HCT116 (cell line): ENCODE data around the gene ZNF148. TPM values are rescaled to one million over a fixed set of nuclear protein-coding genes. Genes with fewer than 3 reads are reported as not detected.

ENCODE experiments used
- ATAC-seq: fragments of 200-7000 bp; cut with Tn5 transposase; 2 replicates; pipeline ENCODE4 v1.9.1; 2020; ENCODE audit warnings: mild to moderate bottlenecking, moderate library complexity
- BruUV-seq: library from RNA; stranded (reverse); fragments of 400-500 nt; replicated peaks from 2 replicates; lab custom pipeline; 2021; lab: Mats Ljungman, UMichigan
- CTCF ChIA-PET: fragments of 300-600 bp; sonication (Branson Sonifier 250); formaldehyde crosslinking; loops from one replicate; lab custom pipeline; 2021; ENCODE audit warnings: antibody characterized with exemption; lab: Charles Lee
- POLR2A ChIA-PET: fragments of 300-600, 350-600 bp; sonication (Branson Sonifier 250); formaldehyde crosslinking; loops from one replicate; lab custom pipeline; 2021; ENCODE audit warnings: antibody characterized with exemption; lab: Charles Lee
- RAD21 ChIA-PET, 2 experiments: fragments of 300-600 bp; sonication (Branson Sonifier 250); formaldehyde crosslinking; loops; one replicate each; lab custom pipeline; 2023; ENCODE audit warnings: low total read pairs in 2 of 2; ENCODE audit not compliant: uncharacterized antibody in 2 of 2, unreplicated experiment in 2 of 2, low non-redundant PET in 1 of 2; lab: Charles Lee
- DNase-seq: peaks from one replicate; pipeline ENCODE4 v3.0.0-alpha.2; 2010; ENCODE audit warnings: low read depth, low spot score
- H2AFZ ChIP-seq: fragments of 200-600 bp; shearing (Covaris generic), sonication (generic); 2 replicates; pipeline ENCODE4 v1.6.1; 2017; ENCODE audit warnings: low read depth, mixed run types, mixed read lengths, antibody characterized with exemption, low read length; ENCODE audit not compliant: poor library complexity, severe bottlenecking
- H3K27ac ChIP-seq: 2 replicates; pipeline ENCODE4 v1.5.1; 2012; ENCODE audit warnings: low read depth, low read length
- H3K27me3 ChIP-seq: fragments of 200-600 bp; sonication (generic); 2 replicates; pipeline ENCODE4 v1.6.1; 2016; ENCODE audit warnings: mixed run types, low read length, mixed read lengths; ENCODE audit not compliant: insufficient read depth
- H3K36me3 ChIP-seq, 2 experiments: fragments of 200-500 bp in 1 of 2; fragments of 200-600 bp in 1 of 2; sonication (Bioruptor generic) in 1 of 2; sonication (generic) in 1 of 2; 2 replicates each; pipeline versions ENCODE4 v1.5.1 to v1.6.1; 2014 to 2016; ENCODE audit warnings: low read length in 2 of 2, inconsistent platforms in 1 of 2, mixed read lengths in 1 of 2, mixed run types in 1 of 2; ENCODE audit not compliant: insufficient read depth in 2 of 2, control insufficient read depth in 1 of 2
- H3K4me1 ChIP-seq, 2 experiments: fragments of 200-600 bp in 1 of 2; sonication (generic) in 1 of 2; 2 replicates each; pipeline versions ENCODE4 v1.5.1 to v1.6.1; 2012 to 2017; ENCODE audit warnings: low read length in 2 of 2, inconsistent platforms in 1 of 2, mild to moderate bottlenecking in 1 of 2, mixed read lengths in 1 of 2, mixed run types in 1 of 2, moderate library complexity in 1 of 2; ENCODE audit not compliant: insufficient read depth in 2 of 2, control insufficient read depth in 1 of 2
- H3K4me2 ChIP-seq: fragments of 200-600 bp; sonication (generic); 2 replicates; pipeline ENCODE4 v1.6.1; 2017; ENCODE audit warnings: mixed run types, low read length, mixed read lengths
- H3K4me3 ChIP-seq, 2 experiments: fragments of 200-600 bp in 1 of 2; sonication (generic) in 1 of 2; replicated peaks in 1 of 2; 2 replicates each; pipeline ENCODE4 v1.5.1; 2011 to 2016; ENCODE audit warnings: low read length in 2 of 2, control low read depth in 1 of 2, low read depth in 1 of 2, mild to moderate bottlenecking in 1 of 2, mixed read lengths in 1 of 2, mixed run types in 1 of 2
- H3K79me2 ChIP-seq: fragments of 200-600 bp; sonication (generic); 2 replicates; pipeline ENCODE4 v1.6.1; 2017; ENCODE audit warnings: mild to moderate bottlenecking, mixed run types, low read length, moderate library complexity, mixed read lengths; ENCODE audit not compliant: insufficient read depth
- H3K9ac ChIP-seq: fragments of 200-600 bp; sonication (generic); 2 replicates; pipeline ENCODE4 v1.6.1; 2016; ENCODE audit warnings: low read length, mixed read lengths
- H3K9me2 ChIP-seq: fragments of 200-600 bp; sonication (generic), shearing (Covaris generic); 2 replicates; pipeline ENCODE4 v1.6.1; 2017; ENCODE audit warnings: mixed run types, mild to moderate bottlenecking, moderate library complexity; ENCODE audit not compliant: insufficient read depth
- H3K9me3 ChIP-seq, 2 experiments: fragments of 200-500 bp in 1 of 2; fragments of 200-600 bp in 1 of 2; sonication (Bioruptor generic) in 1 of 2; sonication (generic) in 1 of 2; 2 replicates each; pipeline ENCODE4 v1.6.1; 2014 to 2017; ENCODE audit warnings: low read length in 2 of 2, mixed read lengths in 2 of 2, inconsistent platforms in 1 of 2, low read depth in 1 of 2, mild to moderate bottlenecking in 1 of 2, mixed run types in 1 of 2, moderate library complexity in 1 of 2; ENCODE audit not compliant: control insufficient read depth in 1 of 2, insufficient read depth in 1 of 2
- H4K20me1 ChIP-seq: fragments of 200-600 bp; sonication (generic), shearing (Covaris generic); 2 replicates; pipeline ENCODE4 v1.6.1; 2017; ENCODE audit warnings: mixed run types, mild to moderate bottlenecking, moderate library complexity; ENCODE audit not compliant: insufficient read depth
- CEBPB ChIP-seq: IDR thresholded peaks from 2 replicates; pipeline ENCODE4 v1.6.1; 2012; ENCODE audit warnings: low read depth
- POLR2A ChIP-seq: IDR thresholded peaks from 2 replicates; pipeline ENCODE4 v1.7.0; 2011; ENCODE audit warnings: borderline replicate concordance; ENCODE audit not compliant: insufficient read depth, insufficient read length; ENCODE audit errors: extremely low read depth
- POLR2AphosphoS5 ChIP-seq: IDR thresholded peaks from 2 replicates; pipeline ENCODE4 v1.6.1; 2011; ENCODE audit warnings: mild to moderate bottlenecking, low read depth, low read length, moderate library complexity
- SIN3A ChIP-seq: IDR thresholded peaks from 2 replicates; pipeline ENCODE4 v1.6.1; 2012; ENCODE audit warnings: low read depth
- SRF ChIP-seq: IDR thresholded peaks from 2 replicates; pipeline ENCODE4 v1.6.1; 2012; ENCODE audit warnings: low read depth
- TCF7L2 ChIP-seq: IDR thresholded peaks from 2 replicates; pipeline ENCODE4 v1.7.0; 2011; ENCODE audit warnings: borderline replicate concordance, inconsistent platforms; ENCODE audit not compliant: insufficient read depth, insufficient read length; ENCODE audit errors: extremely low read depth
- intact Hi-C: fragments of 100-400 bp; cut with micrococcal nuclease; formaldehyde crosslinking; loops from 2 replicates; pipeline ENCODE4 v1.10.0; 2022
- total RNA-seq: library from RNA; stranded (reverse); gene quantifications from one replicate; pipeline ENCODE4 v1.2.1, GENCODE V29; 2021; ENCODE audit not compliant: unreplicated experiment
- TF ChIP-seq, protein P1 (sequence below): IDR thresholded peaks from 2 replicates; pipeline ENCODE4 v1.6.1; 2011; ENCODE audit warnings: mild to moderate bottlenecking, low read length, moderate library complexity; ENCODE audit not compliant: insufficient replicate concordance; ENCODE audit errors: extremely low read depth
- TF ChIP-seq, protein P2 (sequence below), 3 experiments: fragments of 200-600 bp in 1 of 3; sonication (generic) in 1 of 3; IDR thresholded peaks in 2 of 3; conservative IDR thresholded peaks in 1 of 3; 2 replicates each; pipeline ENCODE4 v1.5.1; 2012 to 2017; ENCODE audit warnings: low read depth in 2 of 3, low read length in 2 of 3, antibody characterized with exemption in 1 of 3, borderline replicate concordance in 1 of 3, control low read depth in 1 of 3, mild to moderate bottlenecking in 1 of 3, mixed read lengths in 1 of 3, mixed run types in 1 of 3, moderate library complexity in 1 of 3; ENCODE audit not compliant: insufficient read depth in 1 of 3

The ZNF148 gene
- total RNA-seq, 1 experiment from 2014 or later: 35.0 TPM

DNA sequence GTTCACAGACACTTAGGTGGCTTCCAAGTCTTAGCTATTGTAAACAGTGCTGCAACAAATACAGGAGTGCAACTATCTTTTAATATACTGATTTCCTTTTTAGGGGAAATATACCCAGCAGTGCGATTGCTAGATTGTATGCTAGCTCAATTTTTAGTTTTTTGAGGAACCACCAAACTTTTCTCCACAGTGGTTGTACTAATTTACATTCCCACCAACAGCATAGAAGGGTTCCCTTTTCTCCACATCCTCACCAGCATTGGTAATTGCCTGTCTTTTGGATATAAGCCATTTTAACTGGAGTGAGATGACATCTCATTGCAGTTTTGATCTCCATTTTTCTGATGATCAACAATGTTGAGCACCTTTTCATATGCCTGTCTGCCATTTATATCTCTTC, 58.9 kb downstream of the ZNF148 start (continued):
- TF ChIP-seq, protein P1, sequence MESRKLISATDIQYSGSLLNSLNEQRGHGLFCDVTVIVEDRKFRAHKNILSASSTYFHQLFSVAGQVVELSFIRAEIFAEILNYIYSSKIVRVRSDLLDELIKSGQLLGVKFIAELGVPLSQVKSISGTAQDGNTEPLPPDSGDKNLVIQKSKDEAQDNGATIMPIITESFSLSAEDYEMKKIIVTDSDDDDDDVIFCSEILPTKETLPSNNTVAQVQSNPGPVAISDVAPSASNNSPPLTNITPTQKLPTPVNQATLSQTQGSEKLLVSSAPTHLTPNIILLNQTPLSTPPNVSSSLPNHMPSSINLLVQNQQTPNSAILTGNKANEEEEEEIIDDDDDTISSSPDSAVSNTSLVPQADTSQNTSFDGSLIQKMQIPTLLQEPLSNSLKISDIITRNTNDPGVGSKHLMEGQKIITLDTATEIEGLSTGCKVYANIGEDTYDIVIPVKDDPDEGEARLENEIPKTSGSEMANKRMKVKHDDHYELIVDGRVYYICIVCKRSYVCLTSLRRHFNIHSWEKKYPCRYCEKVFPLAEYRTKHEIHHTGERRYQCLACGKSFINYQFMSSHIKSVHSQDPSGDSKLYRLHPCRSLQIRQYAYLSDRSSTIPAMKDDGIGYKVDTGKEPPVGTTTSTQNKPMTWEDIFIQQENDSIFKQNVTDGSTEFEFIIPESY: no peak
- TF ChIP-seq SIN3A: no peak
- TF ChIP-seq, protein P2, sequence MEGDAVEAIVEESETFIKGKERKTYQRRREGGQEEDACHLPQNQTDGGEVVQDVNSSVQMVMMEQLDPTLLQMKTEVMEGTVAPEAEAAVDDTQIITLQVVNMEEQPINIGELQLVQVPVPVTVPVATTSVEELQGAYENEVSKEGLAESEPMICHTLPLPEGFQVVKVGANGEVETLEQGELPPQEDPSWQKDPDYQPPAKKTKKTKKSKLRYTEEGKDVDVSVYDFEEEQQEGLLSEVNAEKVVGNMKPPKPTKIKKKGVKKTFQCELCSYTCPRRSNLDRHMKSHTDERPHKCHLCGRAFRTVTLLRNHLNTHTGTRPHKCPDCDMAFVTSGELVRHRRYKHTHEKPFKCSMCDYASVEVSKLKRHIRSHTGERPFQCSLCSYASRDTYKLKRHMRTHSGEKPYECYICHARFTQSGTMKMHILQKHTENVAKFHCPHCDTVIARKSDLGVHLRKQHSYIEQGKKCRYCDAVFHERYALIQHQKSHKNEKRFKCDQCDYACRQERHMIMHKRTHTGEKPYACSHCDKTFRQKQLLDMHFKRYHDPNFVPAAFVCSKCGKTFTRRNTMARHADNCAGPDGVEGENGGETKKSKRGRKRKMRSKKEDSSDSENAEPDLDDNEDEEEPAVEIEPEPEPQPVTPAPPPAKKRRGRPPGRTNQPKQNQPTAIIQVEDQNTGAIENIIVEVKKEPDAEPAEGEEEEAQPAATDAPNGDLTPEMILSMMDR (IDR thresholded peaks at IDR 0.05 in 2 of 3, conservative IDR thresholded peaks at IDR 0.05 in 1 of 3; ENCODE audit: borderline replicate concordance in 1 of 3, insufficient read depth in 1 of 3, low read depth in 2 of 3, low read length in 2 of 3): no peak
- no peak for TF ChIP-seq SRF
- no peak for TF ChIP-seq TCF7L2
- TF ChIP-seq POLR2AphosphoS5: no peak

DNA sequence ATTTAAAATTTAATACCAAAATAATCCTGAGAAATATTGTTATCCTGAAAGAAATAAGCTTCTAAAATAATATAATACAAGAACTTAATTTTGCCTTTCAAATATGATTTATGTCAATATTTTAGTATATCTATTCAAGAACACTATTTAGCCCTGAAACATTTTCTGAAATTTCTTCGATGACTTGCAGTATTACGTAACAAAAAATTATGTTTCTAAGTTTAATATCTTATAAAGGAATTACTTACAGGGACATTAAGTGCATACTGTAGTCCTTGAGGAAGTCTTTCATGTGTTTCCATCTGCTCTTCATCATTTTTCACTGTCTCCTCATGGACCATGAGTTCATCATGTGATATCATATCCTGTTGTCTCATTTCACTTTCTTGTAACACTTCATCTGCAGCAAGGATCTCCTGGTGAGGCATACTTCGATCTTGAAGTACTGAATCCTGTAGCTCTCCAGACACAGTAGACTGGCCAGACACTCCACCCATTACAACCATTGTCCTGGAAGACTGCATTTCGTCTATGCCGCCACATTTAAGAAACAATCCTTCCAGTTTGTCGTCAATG, 62.0 kb downstream of the ZNF148 start:
- Histone ChIP-seq H4K20me1 (0 out of 2 replicates have a peak, but pooled peaks cover 3% of the 10 kb centered on the region), H3K4me2 (no peak overlapping the region), H2AFZ (no peak overlapping the region), H3K79me2 (peaks cover 37% of the 10 kb centered on the region), H3K9me2 (no peaks in the 10 kb centered on the region), H3K27ac (no peak overlapping the region), H3K4me3 (no peak overlapping the region), H3K9me3 (no peaks in the 10 kb centered on the region; a peak in 1 of 4 replicates), H3K4me1 (peaks cover 0 to 5% of the 10 kb centered on the region in 2 experiments; a peak in 1 of 4 replicates), H3K9ac (no peak overlapping the region), H3K27me3 (no peaks in the 10 kb centered on the region), H3K36me3 (peaks cover 0 to 7% of the 10 kb centered on the region in 2 experiments; a peak in 2 of 4 replicates)
- TF ChIP-seq CEBPB: no peak
- TF ChIP-seq, protein P2 (IDR thresholded peaks at IDR 0.05 in 2 of 3, conservative IDR thresholded peaks at IDR 0.05 in 1 of 3; ENCODE audit: borderline replicate concordance in 1 of 3, insufficient read depth in 1 of 3, low read depth in 2 of 3, low read length in 2 of 3): no peak
- TF ChIP-seq SIN3A: no peak
- no peak for TF ChIP-seq POLR2A
- ChIA-PET CTCF (no interaction called here), POLR2A (no interaction called here), RAD21 (no interaction called here)
- intact Hi-C loops: no loop called here
- no peak for DNase-seq
- BruUV-seq: no TSS peak
- no peak for ATAC-seq
